Peyer's patch (tissue), 4 donors: ENCODE results near the gene IFNG.

Source experiments
- POLR2A ChIP-seq, 2 donors: fragments of 450-650 bp; IDR thresholded peaks; one replicate each; pipeline ENCODE4 v1.5.1; 2017; ENCODE audit warnings: antibody characterized with exemption in 2 of 2, mild to moderate bottlenecking in 2 of 2, moderate library complexity in 2 of 2
- TF ChIP-seq, protein P1 (sequence below), 6 experiments: fragments of 450-650 bp in 4 of 6; fragments of 200-600 bp in 2 of 6; sonication (generic) in 1 of 6; IDR thresholded peaks; one replicate each; pipeline ENCODE4 v1.5.1; 2017 to 2019; ENCODE audit warnings: antibody characterized with exemption in 6 of 6, mild to moderate bottlenecking in 3 of 6, moderate library complexity in 1 of 6

DNA sequence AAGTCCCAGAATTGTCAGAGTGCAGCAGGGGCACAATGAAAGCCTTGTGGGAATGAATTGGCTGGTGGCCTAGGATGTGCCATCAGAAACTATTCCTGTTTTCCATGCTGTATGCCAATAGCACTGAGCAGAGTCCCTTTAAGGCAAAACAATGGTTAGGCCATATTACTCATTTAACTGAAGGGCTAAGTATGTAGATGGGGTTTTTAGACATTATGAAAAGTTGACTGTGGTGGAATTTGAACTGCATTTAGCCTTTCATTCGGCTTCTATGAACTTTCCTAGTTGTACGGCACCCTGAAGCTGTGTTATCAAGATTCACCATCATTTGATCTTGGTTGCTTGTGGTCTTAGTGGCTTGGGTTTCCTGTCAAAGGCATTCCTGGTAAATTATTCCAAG is 41.3 kb upstream of the IFNG start:
- TF ChIP-seq, protein P1, sequence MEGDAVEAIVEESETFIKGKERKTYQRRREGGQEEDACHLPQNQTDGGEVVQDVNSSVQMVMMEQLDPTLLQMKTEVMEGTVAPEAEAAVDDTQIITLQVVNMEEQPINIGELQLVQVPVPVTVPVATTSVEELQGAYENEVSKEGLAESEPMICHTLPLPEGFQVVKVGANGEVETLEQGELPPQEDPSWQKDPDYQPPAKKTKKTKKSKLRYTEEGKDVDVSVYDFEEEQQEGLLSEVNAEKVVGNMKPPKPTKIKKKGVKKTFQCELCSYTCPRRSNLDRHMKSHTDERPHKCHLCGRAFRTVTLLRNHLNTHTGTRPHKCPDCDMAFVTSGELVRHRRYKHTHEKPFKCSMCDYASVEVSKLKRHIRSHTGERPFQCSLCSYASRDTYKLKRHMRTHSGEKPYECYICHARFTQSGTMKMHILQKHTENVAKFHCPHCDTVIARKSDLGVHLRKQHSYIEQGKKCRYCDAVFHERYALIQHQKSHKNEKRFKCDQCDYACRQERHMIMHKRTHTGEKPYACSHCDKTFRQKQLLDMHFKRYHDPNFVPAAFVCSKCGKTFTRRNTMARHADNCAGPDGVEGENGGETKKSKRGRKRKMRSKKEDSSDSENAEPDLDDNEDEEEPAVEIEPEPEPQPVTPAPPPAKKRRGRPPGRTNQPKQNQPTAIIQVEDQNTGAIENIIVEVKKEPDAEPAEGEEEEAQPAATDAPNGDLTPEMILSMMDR (IDR thresholded peaks at IDR 0.05) = no peak
- TF ChIP-seq POLR2A (IDR thresholded peaks at IDR 0.05) = no peak
